Esophagus muscularis mucosa (tissue), 4 donors: ENCODE measurements around the gene C8G. TPM values are rescaled to one million over a fixed set of nuclear protein-coding genes. Genes with fewer than 3 reads are reported as not detected.

Experiments used
- DNase-seq: peaks from one replicate; pipeline ENCODE4 v3.0.0-alpha.2; 2017; ENCODE audit errors: extremely low spot score
- H3K27ac ChIP-seq, 4 donors: fragments of 200-600 bp; sonication (generic); replicated peaks in 1 of 4; 1 replicate in 3 of 4; 2 replicates in 1 of 4; pipeline ENCODE4 v1.5.1; 2016 to 2019; ENCODE audit warnings: mild to moderate bottlenecking in 1 of 4
- H3K27me3 ChIP-seq, 4 donors: fragments of 200-600 bp; sonication (generic); one replicate each; pipeline versions ENCODE4 v1.5.1 to v1.6.0; 2016 to 2019
- H3K36me3 ChIP-seq, 4 donors: fragments of 200-600 bp; sonication (generic); one replicate each; pipeline ENCODE4 v1.5.1; 2016 to 2019
- H3K4me1 ChIP-seq, 4 donors: fragments of 200-600 bp; sonication (generic); one replicate each; pipeline ENCODE4 v1.5.1; 2016 to 2019
- H3K4me3 ChIP-seq, 4 donors: fragments of 200-600 bp; sonication (generic); 1 replicate in 2 of 4; 2 replicates in 2 of 4; pipeline ENCODE4 v1.5.1; 2016 to 2019; ENCODE audit warnings: mild to moderate bottlenecking in 4 of 4, moderate library complexity in 1 of 4
- H3K9me3 ChIP-seq, 4 donors: fragments of 200-600 bp; sonication (generic); 1 replicate in 3 of 4; 2 replicates in 1 of 4; pipeline ENCODE4 v1.5.1; 2016 to 2019
- CTCF ChIP-seq, 3 experiments: fragments of 200-600 bp in 2 of 3; fragments of 450-650 bp in 1 of 3; sonication (generic) in 2 of 3; IDR thresholded peaks; one replicate each; pipeline ENCODE4 v1.5.1; 2017 to 2019; ENCODE audit warnings: antibody characterized with exemption in 3 of 3, mild to moderate bottlenecking in 2 of 3, moderate library complexity in 1 of 3
- EP300 ChIP-seq: sonication (generic); formaldehyde crosslinking; IDR thresholded peaks from one replicate; pipeline ENCODE4 v1.6.1; 2017; ENCODE audit warnings: antibody characterized with exemption
- POLR2A ChIP-seq: fragments of 450-650 bp; IDR thresholded peaks from one replicate; pipeline ENCODE4 v1.6.1; 2017; ENCODE audit warnings: antibody characterized with exemption, moderate library complexity, mild to moderate bottlenecking, low read depth
- POLR2AphosphoS5 ChIP-seq, 2 donors: sonication (generic); formaldehyde crosslinking; IDR thresholded peaks; one replicate each; pipeline ENCODE4 v1.6.1; 2017; ENCODE audit warnings: antibody characterized with exemption in 2 of 2
- WGBS: methylation state at CpG from one replicate; pipeline ENCODE4 v1.1.5; 2018; 5-methylcytosine and 5-hydroxymethylcytosine counted together
- intact Hi-C: fragments of 100-400 bp; cut with DNase I; formaldehyde crosslinking; loops from one replicate; pipeline ENCODE4 v1.15.1; 2023
- total RNA-seq, 4 donors: library from RNA; depleted of rRNA; stranded (reverse); fragments of >200 nt; gene quantifications; one replicate each; pipeline versions ENCODE4 v1.1.0 to v1.2.1, GENCODE V29; 2016

Gene C8G
- total RNA-seq, 4 donors from 2014 or later, result not detected

GRCh38 chr9:136910901-136911245 is 34.2 kb upstream of the C8G start:
- DNase-seq, result no peak
- no peaks in the 10 kb centered on the region for H3K4me1 ChIP-seq
- WGBS, result 89% methylated on average over 12 of the region's 12 CpGs
- TF ChIP-seq EP300 (no peak), CTCF (IDR thresholded peaks at IDR 0.05) (no peak), POLR2A (no peak), POLR2AphosphoS5 (IDR thresholded peaks at IDR 0.05) (no peak)
- no peaks in the 10 kb centered on the region for H3K27me3 ChIP-seq
- H3K36me3 ChIP-seq, result peaks cover 8 to 87% (median 77%) of the 10 kb centered on the region in 4 donors
- intact Hi-C loops, result no loop called here
- no peak overlapping the region for H3K4me3 ChIP-seq
- H3K27ac ChIP-seq, result no peak overlapping the region
- no peaks in the 10 kb centered on the region for H3K9me3 ChIP-seq

GRCh38 chr9:136913701-136914438 is 31.2 kb upstream of the C8G start:
- no peaks in the 10 kb centered on the region for H3K9me3 ChIP-seq
- no peak for DNase-seq
- H3K27me3 ChIP-seq, result no peaks in the 10 kb centered on the region
- no peak overlapping the region for H3K4me3 ChIP-seq
- intact Hi-C loops, result no loop called here
- no peaks in the 10 kb centered on the region for H3K4me1 ChIP-seq
- WGBS, result 94% methylated on average over 7 of the region's 17 CpGs
- H3K27ac ChIP-seq, result no peak overlapping the region
- TF ChIP-seq EP300 (no peak), POLR2A (no peak), CTCF (IDR thresholded peaks at IDR 0.05) (no peak), POLR2AphosphoS5 (IDR thresholded peaks at IDR 0.05) (no peak)
- H3K36me3 ChIP-seq, result peaks cover 17 to 85% (median 78%) of the 10 kb centered on the region in 4 donors

- TF ChIP-seq EP300, result no peak
- no peak for TF ChIP-seq POLR2AphosphoS5 (IDR thresholded peaks at IDR 0.05)
- no peak for TF ChIP-seq POLR2A
- TF ChIP-seq CTCF (IDR thresholded peaks at IDR 0.05), result no peak
- H3K27ac ChIP-seq, result no peak overlapping the region
- intact Hi-C loops, result no loop called here
- no peak overlapping the region for H3K4me3 ChIP-seq
- DNase-seq, result no peak
- no peaks in the 10 kb centered on the region for H3K27me3 ChIP-seq
- WGBS, result 88% methylated on average over 21 of the region's 21 CpGs
- no peaks in the 10 kb centered on the region for H3K9me3 ChIP-seq
- no peaks in the 10 kb centered on the region for H3K4me1 ChIP-seq
- H3K36me3 ChIP-seq, result peaks cover 25 to 81% (median 74%) of the 10 kb centered on the region in 4 donors
Measured at GRCh38 chr9:136915632-136916329, 29.3 kb upstream of the C8G start.

- no peak overlapping the region for H3K27ac ChIP-seq
- H3K4me3 ChIP-seq, result no peak overlapping the region
- WGBS, result 93% methylated on average over 26 of the region's 32 CpGs
- intact Hi-C loops, result no loop called here
- DNase-seq, result no peak
- no peaks in the 10 kb centered on the region for H3K27me3 ChIP-seq
- H3K36me3 ChIP-seq, result peaks cover 25 to 83% (median 74%) of the 10 kb centered on the region in 4 donors
- H3K4me1 ChIP-seq, result peaks cover 0 to 5% (median under 1%) of the 10 kb centered on the region in 4 donors
- no peaks in the 10 kb centered on the region for H3K9me3 ChIP-seq
- TF ChIP-seq POLR2AphosphoS5 (IDR thresholded peaks at IDR 0.05) (no peak), EP300 (no peak), POLR2A (no peak), CTCF (IDR thresholded peaks at IDR 0.05) (no peak)
Measured at GRCh38 chr9:136916330-136917184, 28.5 kb upstream of the C8G start.
